Esophagus muscularis mucosa (tissue), 4 donors: ENCODE data around the gene TSPAN17. TPM values are rescaled to one million over a fixed set of nuclear protein-coding genes. Genes with fewer than 3 reads are reported as not detected.
A peak's percentile ranks its signal among the peaks of the same experiment; 100 is the strongest.

Experiments used
- DNase-seq: peaks from one replicate; pipeline ENCODE4 v3.0.0-alpha.2; 2017; ENCODE audit errors: extremely low spot score
- H3K27ac ChIP-seq, 4 donors: fragments of 200-600 bp; sonication (generic); replicated peaks in 1 of 4; 1 replicate in 3 of 4; 2 replicates in 1 of 4; pipeline ENCODE4 v1.5.1; 2016 to 2019; ENCODE audit warnings: mild to moderate bottlenecking in 1 of 4
- H3K27me3 ChIP-seq, 4 donors: fragments of 200-600 bp; sonication (generic); one replicate each; pipeline versions ENCODE4 v1.5.1 to v1.6.0; 2016 to 2019
- H3K36me3 ChIP-seq, 4 donors: fragments of 200-600 bp; sonication (generic); one replicate each; pipeline ENCODE4 v1.5.1; 2016 to 2019
- H3K4me1 ChIP-seq, 4 donors: fragments of 200-600 bp; sonication (generic); one replicate each; pipeline ENCODE4 v1.5.1; 2016 to 2019
- H3K4me3 ChIP-seq, 4 donors: fragments of 200-600 bp; sonication (generic); 1 replicate in 2 of 4; 2 replicates in 2 of 4; pipeline ENCODE4 v1.5.1; 2016 to 2019; ENCODE audit warnings: mild to moderate bottlenecking in 4 of 4, moderate library complexity in 1 of 4
- H3K9me3 ChIP-seq, 4 donors: fragments of 200-600 bp; sonication (generic); 1 replicate in 3 of 4; 2 replicates in 1 of 4; pipeline ENCODE4 v1.5.1; 2016 to 2019
- EP300 ChIP-seq: sonication (generic); formaldehyde crosslinking; IDR thresholded peaks from one replicate; pipeline ENCODE4 v1.6.1; 2017; ENCODE audit warnings: antibody characterized with exemption
- POLR2A ChIP-seq: fragments of 450-650 bp; IDR thresholded peaks from one replicate; pipeline ENCODE4 v1.6.1; 2017; ENCODE audit warnings: antibody characterized with exemption, moderate library complexity, mild to moderate bottlenecking, low read depth
- POLR2AphosphoS5 ChIP-seq, 2 donors: sonication (generic); formaldehyde crosslinking; IDR thresholded peaks; one replicate each; pipeline ENCODE4 v1.6.1; 2017; ENCODE audit warnings: antibody characterized with exemption in 2 of 2
- WGBS: methylation state at CpG from one replicate; pipeline ENCODE4 v1.1.5; 2018; 5-methylcytosine and 5-hydroxymethylcytosine counted together
- intact Hi-C: fragments of 100-400 bp; cut with DNase I; formaldehyde crosslinking; loops from one replicate; pipeline ENCODE4 v1.15.1; 2023
- total RNA-seq, 4 donors: library from RNA; depleted of rRNA; stranded (reverse); fragments of >200 nt; gene quantifications; one replicate each; pipeline versions ENCODE4 v1.1.0 to v1.2.1, GENCODE V29; 2016
- TF ChIP-seq, protein P1 (sequence below), 3 experiments: fragments of 200-600 bp in 2 of 3; fragments of 450-650 bp in 1 of 3; sonication (generic) in 2 of 3; IDR thresholded peaks; one replicate each; pipeline ENCODE4 v1.5.1; 2017 to 2019; ENCODE audit warnings: antibody characterized with exemption in 3 of 3, mild to moderate bottlenecking in 2 of 3, moderate library complexity in 1 of 3

Gene TSPAN17
- total RNA-seq, 4 donors from 2014 or later: 8.3 to 18.6 (median 14.8) TPM

DNA sequence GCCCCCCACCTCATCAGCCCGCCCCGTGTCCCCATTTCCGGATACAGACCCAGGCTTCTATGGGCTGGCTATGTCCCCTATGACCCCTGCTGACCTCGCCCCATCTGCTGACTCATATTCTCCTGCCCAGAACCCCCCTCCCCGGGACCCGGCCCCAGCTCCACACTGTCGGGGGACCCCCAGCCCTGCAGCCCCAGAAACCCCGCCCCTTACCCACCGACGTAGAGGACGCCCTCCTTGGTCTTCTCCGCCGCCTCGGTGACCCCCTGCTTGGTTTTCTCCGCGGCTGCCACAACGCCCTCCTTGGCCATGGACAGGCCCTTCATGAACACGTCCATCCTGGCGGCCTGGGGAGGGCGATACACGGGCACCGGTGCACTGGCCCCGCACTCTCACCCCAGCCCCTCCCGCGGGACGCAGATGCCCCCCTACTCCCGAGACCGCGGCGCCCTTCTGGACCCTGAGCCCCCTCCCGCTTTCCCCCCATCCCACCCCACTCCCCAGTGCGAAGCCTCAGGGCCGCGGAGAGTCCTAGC, 17.9 kb upstream of the TSPAN17 start:
- peaks cover 0 to 92% (median 38%) of the 10 kb centered on the region in 4 donors for H3K27me3 ChIP-seq
- H3K4me1 ChIP-seq: peaks cover 12 to 21% (median 19%) of the 10 kb centered on the region in 4 donors
- TF ChIP-seq POLR2A (no peak), EP300 (no peak), POLR2AphosphoS5 (IDR thresholded peaks at IDR 0.05) (no peak)
- TF ChIP-seq, protein P1, sequence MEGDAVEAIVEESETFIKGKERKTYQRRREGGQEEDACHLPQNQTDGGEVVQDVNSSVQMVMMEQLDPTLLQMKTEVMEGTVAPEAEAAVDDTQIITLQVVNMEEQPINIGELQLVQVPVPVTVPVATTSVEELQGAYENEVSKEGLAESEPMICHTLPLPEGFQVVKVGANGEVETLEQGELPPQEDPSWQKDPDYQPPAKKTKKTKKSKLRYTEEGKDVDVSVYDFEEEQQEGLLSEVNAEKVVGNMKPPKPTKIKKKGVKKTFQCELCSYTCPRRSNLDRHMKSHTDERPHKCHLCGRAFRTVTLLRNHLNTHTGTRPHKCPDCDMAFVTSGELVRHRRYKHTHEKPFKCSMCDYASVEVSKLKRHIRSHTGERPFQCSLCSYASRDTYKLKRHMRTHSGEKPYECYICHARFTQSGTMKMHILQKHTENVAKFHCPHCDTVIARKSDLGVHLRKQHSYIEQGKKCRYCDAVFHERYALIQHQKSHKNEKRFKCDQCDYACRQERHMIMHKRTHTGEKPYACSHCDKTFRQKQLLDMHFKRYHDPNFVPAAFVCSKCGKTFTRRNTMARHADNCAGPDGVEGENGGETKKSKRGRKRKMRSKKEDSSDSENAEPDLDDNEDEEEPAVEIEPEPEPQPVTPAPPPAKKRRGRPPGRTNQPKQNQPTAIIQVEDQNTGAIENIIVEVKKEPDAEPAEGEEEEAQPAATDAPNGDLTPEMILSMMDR (IDR thresholded peaks at IDR 0.05): no peak
- no peak for DNase-seq
- H3K9me3 ChIP-seq: no peaks in the 10 kb centered on the region
- H3K4me3 ChIP-seq: peak overlapping the region in 2 of 4 donors; percentile 44 to 45
- intact Hi-C loops: no loop called here
- 7% methylated on average over 28 of the region's 34 CpGs for WGBS
- H3K36me3 ChIP-seq: no peaks in the 10 kb centered on the region
- no peak overlapping the region for H3K27ac ChIP-seq

DNA sequence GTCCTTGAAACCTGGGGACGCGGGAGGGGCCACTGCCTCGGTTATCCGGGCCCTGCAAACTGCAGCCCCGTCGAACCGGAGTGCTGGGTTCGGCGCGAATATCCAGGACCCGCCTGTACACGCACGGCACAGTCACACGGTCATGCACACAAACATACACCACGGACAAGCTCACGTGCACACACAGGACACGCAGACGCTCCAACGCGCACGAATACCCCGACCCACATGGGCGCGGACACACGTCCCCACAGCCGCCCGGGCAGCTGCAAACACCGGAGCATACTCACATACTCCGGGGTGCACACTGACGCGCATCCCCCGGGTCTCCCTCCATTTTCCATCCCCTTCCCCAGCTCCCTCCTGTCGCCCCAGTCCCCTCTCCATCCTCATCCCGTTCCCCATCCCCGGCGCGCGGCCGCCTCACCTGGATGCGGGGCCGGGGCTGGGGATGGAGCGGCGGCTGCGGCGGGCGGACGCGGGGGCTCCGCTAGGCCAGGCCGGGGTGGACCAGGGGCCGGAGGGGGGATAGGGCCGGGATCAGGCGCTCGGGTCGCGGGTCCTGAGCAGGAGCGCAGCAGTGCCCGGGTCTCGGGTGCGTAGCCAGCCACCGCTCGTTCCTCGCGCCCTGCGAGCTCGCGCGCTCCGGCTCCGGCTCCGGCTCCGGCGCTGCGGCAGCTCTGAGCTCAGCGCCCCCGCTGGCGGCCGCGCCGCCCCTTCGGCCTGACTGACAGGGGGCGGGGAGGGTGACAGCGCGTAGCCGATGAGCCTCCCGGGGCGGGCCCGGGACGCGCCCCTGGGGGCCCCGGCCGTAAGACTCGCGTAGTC, 17.2 kb upstream of the TSPAN17 start, which contains the start of the genes EIF4E1B and SNCB:
Gene EIF4E1B (plus strand): TSS at position 823 of the 828 bp plus-strand sequence. CDS start 12,113 bp downstream, outside the sequence.
Gene SNCB (minus strand): TSS at position 682 of the 828 bp plus-strand sequence. CDS start 880 bp downstream, outside the sequence.
- 1% methylated on average over 19 of the region's 94 CpGs for WGBS
- H3K27ac ChIP-seq: no peak within 1 kb of the TSS
- TF ChIP-seq POLR2AphosphoS5 (IDR thresholded peaks at IDR 0.05): no peak
- TF ChIP-seq POLR2A: no peak
- TF ChIP-seq, protein P1 (IDR thresholded peaks at IDR 0.05): no peak
- TF ChIP-seq EP300: no peak
- DNase-seq: no peak
- H3K27me3 ChIP-seq: peaks cover 0 to 87% (median 38%) of the 10 kb centered on the region in 4 donors
- intact Hi-C loops: no loop called here
- no peaks in the 10 kb centered on the region for H3K36me3 ChIP-seq
- no peaks in the 10 kb centered on the region for H3K9me3 ChIP-seq
- peak within 1 kb of the TSS; percentile 41 to 45 (median 42) for H3K4me3 ChIP-seq
- peaks cover 12 to 21% (median 19%) of the 10 kb centered on the region in 4 donors for H3K4me1 ChIP-seq

- DNase-seq: no peak
- peaks cover 0 to 2% (median 0%) of the 10 kb centered on the region in 4 donors for H3K9me3 ChIP-seq
- peaks cover 12 to 21% (median 19%) of the 10 kb centered on the region in 4 donors for H3K4me1 ChIP-seq
- WGBS: 17% methylated on average over 20 of the region's 20 CpGs
- peak overlapping the region; percentile 41 to 45 (median 42) for H3K4me3 ChIP-seq
- no peaks in the 10 kb centered on the region for H3K36me3 ChIP-seq
- H3K27ac ChIP-seq: no peak overlapping the region
- intact Hi-C loops: no loop called here
- peaks cover 0 to 80% (median 38%) of the 10 kb centered on the region in 4 donors for H3K27me3 ChIP-seq
- TF ChIP-seq POLR2AphosphoS5 (IDR thresholded peaks at IDR 0.05) (no peak), POLR2A (no peak), EP300 (no peak)
- TF ChIP-seq, protein P1 (IDR thresholded peaks at IDR 0.05): no peak
These were observed 16.5 kb upstream of the TSPAN17 start for GRCh38 chr5:176630681-176631222.

DNA sequence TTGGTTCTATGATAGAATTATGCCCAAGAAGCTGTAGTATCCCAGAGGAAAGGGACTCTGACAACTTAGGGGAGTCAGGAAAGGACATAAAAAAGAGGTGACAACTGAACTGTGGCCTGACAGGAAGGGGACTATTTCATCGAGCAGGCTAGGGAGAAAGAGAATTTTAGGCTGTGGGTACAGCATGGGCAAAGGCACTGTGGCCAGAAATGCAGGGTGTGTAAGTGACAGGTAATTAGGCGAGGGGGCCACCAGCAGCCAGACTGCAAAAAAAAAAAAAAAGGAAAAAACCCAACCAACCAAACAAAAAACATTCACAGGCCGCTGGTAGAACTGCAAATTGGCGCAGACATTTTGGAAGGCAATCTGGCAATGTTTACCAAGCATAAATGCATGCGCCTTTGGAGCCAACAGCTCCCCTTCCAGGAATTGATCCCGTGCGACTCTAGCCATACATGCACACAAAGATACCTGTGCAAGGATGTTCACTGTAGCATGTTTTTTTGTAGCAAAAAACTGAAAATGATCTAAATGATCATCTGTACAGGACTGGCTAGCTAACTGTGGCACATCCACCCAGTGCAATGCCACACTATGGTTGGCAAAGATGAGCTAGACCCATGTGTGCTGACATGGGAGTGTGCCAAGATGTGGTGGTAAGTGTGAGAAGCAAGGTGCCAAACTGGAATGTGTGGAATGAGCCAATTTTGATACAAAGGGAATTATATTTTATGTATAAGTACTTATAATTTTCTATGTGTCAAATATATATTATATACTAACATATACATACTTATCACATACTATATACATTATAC, 15.7 kb upstream of the TSPAN17 start:
- no peak overlapping the region for H3K4me3 ChIP-seq
- H3K4me1 ChIP-seq: peaks cover 12 to 21% (median 19%) of the 10 kb centered on the region in 4 donors
- H3K36me3 ChIP-seq: no peaks in the 10 kb centered on the region
- intact Hi-C loops: no loop called here
- peaks cover 0 to 2% (median 0%) of the 10 kb centered on the region in 4 donors for H3K9me3 ChIP-seq
- no peak overlapping the region for H3K27ac ChIP-seq
- no peak for DNase-seq
- peaks cover 0 to 72% (median 37%) of the 10 kb centered on the region in 4 donors for H3K27me3 ChIP-seq
- 81% methylated on average over 7 of the region's 7 CpGs for WGBS
- no peak for TF ChIP-seq EP300
